ENCODE measurements around the gene MINDY4.

MINDY4 gene

GRCh38 chr7:30899066-30899465 is 127.8 kb downstream of the MINDY4 start:
- H3K4me1 ChIP-seq (ENCODE audit: control insufficient read depth in 2 of 2, insufficient read depth in 2 of 2, low read length in 2 of 2) = peaks cover 0 to 7% of the 10 kb centered on the region in 2 donors
- no peak overlapping the region for H3K9ac ChIP-seq (ENCODE audit: low read depth in 1 of 2, low read length in 2 of 2)
- H3K9me3 ChIP-seq (ENCODE audit: control insufficient read depth in 2 of 2, low read length in 2 of 2) = no peaks in the 10 kb centered on the region
- H3K27ac ChIP-seq (ENCODE audit: low read depth in 2 of 2, low read length in 2 of 2) = no peak overlapping the region
- no peaks in the 10 kb centered on the region for H3K27me3 ChIP-seq (ENCODE audit: control insufficient read depth in 2 of 2, insufficient read depth in 2 of 2, low read length in 2 of 2)
- H3K4me3 ChIP-seq (ENCODE audit: low read length in 2 of 2) = no peak overlapping the region
- H3K36me3 ChIP-seq (ENCODE audit: control insufficient read depth in 2 of 2, insufficient read depth in 2 of 2, low read length in 2 of 2) = no peaks in the 10 kb centered on the region

GRCh38 chr7:30899630-30900029 is 128.4 kb downstream of the MINDY4 start:
- Histone ChIP-seq H3K4me3 (ENCODE audit: low read length in 2 of 2) (no peak overlapping the region), H3K9ac (ENCODE audit: low read depth in 1 of 2, low read length in 2 of 2) (no peak overlapping the region), H3K27ac (ENCODE audit: low read depth in 2 of 2, low read length in 2 of 2) (no peak overlapping the region), H3K4me1 (ENCODE audit: control insufficient read depth in 2 of 2, insufficient read depth in 2 of 2, low read length in 2 of 2) (peaks cover 2 to 11% of the 10 kb centered on the region in 2 donors), H3K36me3 (ENCODE audit: control insufficient read depth in 2 of 2, insufficient read depth in 2 of 2, low read length in 2 of 2) (no peaks in the 10 kb centered on the region), H3K27me3 (ENCODE audit: control insufficient read depth in 2 of 2, insufficient read depth in 2 of 2, low read length in 2 of 2) (no peaks in the 10 kb centered on the region), H3K9me3 (ENCODE audit: control insufficient read depth in 2 of 2, low read length in 2 of 2) (no peaks in the 10 kb centered on the region)

- Histone ChIP-seq H3K27ac (ENCODE audit: low read depth in 2 of 2, low read length in 2 of 2) (no peak overlapping the region), H3K9ac (ENCODE audit: low read depth in 1 of 2, low read length in 2 of 2) (no peak overlapping the region), H3K4me1 (ENCODE audit: control insufficient read depth in 2 of 2, insufficient read depth in 2 of 2, low read length in 2 of 2) (peaks cover 4 to 15% of the 10 kb centered on the region in 2 donors), H3K27me3 (ENCODE audit: control insufficient read depth in 2 of 2, insufficient read depth in 2 of 2, low read length in 2 of 2) (no peaks in the 10 kb centered on the region), H3K4me3 (ENCODE audit: low read length in 2 of 2) (no peak overlapping the region), H3K36me3 (ENCODE audit: control insufficient read depth in 2 of 2, insufficient read depth in 2 of 2, low read length in 2 of 2) (no peaks in the 10 kb centered on the region), H3K9me3 (ENCODE audit: control insufficient read depth in 2 of 2, low read length in 2 of 2) (no peaks in the 10 kb centered on the region)
These were observed 128.8 kb downstream of the MINDY4 start for GRCh38 chr7:30900053-30900452.

GRCh38 chr7:30900803-30901362 is 129.7 kb downstream of the MINDY4 start:
- H3K9me3 ChIP-seq (ENCODE audit: control insufficient read depth in 2 of 2, low read length in 2 of 2) = no peaks in the 10 kb centered on the region
- H3K27ac ChIP-seq (ENCODE audit: low read depth in 2 of 2, low read length in 2 of 2) = no peak overlapping the region
- no peak overlapping the region for H3K9ac ChIP-seq (ENCODE audit: low read depth in 1 of 2, low read length in 2 of 2)
- no peaks in the 10 kb centered on the region for H3K27me3 ChIP-seq (ENCODE audit: control insufficient read depth in 2 of 2, insufficient read depth in 2 of 2, low read length in 2 of 2)
- peaks cover 9 to 21% of the 10 kb centered on the region in 2 donors for H3K4me1 ChIP-seq (ENCODE audit: control insufficient read depth in 2 of 2, insufficient read depth in 2 of 2, low read length in 2 of 2)
- H3K4me3 ChIP-seq (ENCODE audit: low read length in 2 of 2) = no peak overlapping the region
- no peaks in the 10 kb centered on the region for H3K36me3 ChIP-seq (ENCODE audit: control insufficient read depth in 2 of 2, insufficient read depth in 2 of 2, low read length in 2 of 2)

- H3K4me3 ChIP-seq (ENCODE audit: low read length in 2 of 2) = no peak overlapping the region
- H3K9me3 ChIP-seq (ENCODE audit: control insufficient read depth in 2 of 2, low read length in 2 of 2) = no peaks in the 10 kb centered on the region
- no peak overlapping the region for H3K9ac ChIP-seq (ENCODE audit: low read depth in 1 of 2, low read length in 2 of 2)
- H3K27me3 ChIP-seq (ENCODE audit: control insufficient read depth in 2 of 2, insufficient read depth in 2 of 2, low read length in 2 of 2) = no peaks in the 10 kb centered on the region
- peaks cover 15 to 25% of the 10 kb centered on the region in 2 donors for H3K4me1 ChIP-seq (ENCODE audit: control insufficient read depth in 2 of 2, insufficient read depth in 2 of 2, low read length in 2 of 2)
- H3K27ac ChIP-seq (ENCODE audit: low read depth in 2 of 2, low read length in 2 of 2) = no peak overlapping the region
- no peaks in the 10 kb centered on the region for H3K36me3 ChIP-seq (ENCODE audit: control insufficient read depth in 2 of 2, insufficient read depth in 2 of 2, low read length in 2 of 2)
These were observed 130.6 kb downstream of the MINDY4 start for GRCh38 chr7:30901856-30902255.

GRCh38 chr7:30902466-30902865 is 131.2 kb downstream of the MINDY4 start:
- H3K4me1 ChIP-seq (ENCODE audit: control insufficient read depth in 2 of 2, insufficient read depth in 2 of 2, low read length in 2 of 2) = peaks cover 15 to 20% of the 10 kb centered on the region in 2 donors
- no peak overlapping the region for H3K4me3 ChIP-seq (ENCODE audit: low read length in 2 of 2)
- H3K36me3 ChIP-seq (ENCODE audit: control insufficient read depth in 2 of 2, insufficient read depth in 2 of 2, low read length in 2 of 2) = no peaks in the 10 kb centered on the region
- H3K9me3 ChIP-seq (ENCODE audit: control insufficient read depth in 2 of 2, low read length in 2 of 2) = no peaks in the 10 kb centered on the region
- H3K27me3 ChIP-seq (ENCODE audit: control insufficient read depth in 2 of 2, insufficient read depth in 2 of 2, low read length in 2 of 2) = no peaks in the 10 kb centered on the region
- no peak overlapping the region for H3K27ac ChIP-seq (ENCODE audit: low read depth in 2 of 2, low read length in 2 of 2)
- H3K9ac ChIP-seq (ENCODE audit: low read depth in 1 of 2, low read length in 2 of 2) = no peak overlapping the region

- no peaks in the 10 kb centered on the region for H3K36me3 ChIP-seq (ENCODE audit: control insufficient read depth in 2 of 2, insufficient read depth in 2 of 2, low read length in 2 of 2)
- H3K9me3 ChIP-seq (ENCODE audit: control insufficient read depth in 2 of 2, low read length in 2 of 2) = no peaks in the 10 kb centered on the region
- no peak overlapping the region for H3K4me3 ChIP-seq (ENCODE audit: low read length in 2 of 2)
- peaks cover 15 to 20% of the 10 kb centered on the region in 2 donors for H3K4me1 ChIP-seq (ENCODE audit: control insufficient read depth in 2 of 2, insufficient read depth in 2 of 2, low read length in 2 of 2)
- no peaks in the 10 kb centered on the region for H3K27me3 ChIP-seq (ENCODE audit: control insufficient read depth in 2 of 2, insufficient read depth in 2 of 2, low read length in 2 of 2)
- H3K9ac ChIP-seq (ENCODE audit: low read depth in 1 of 2, low read length in 2 of 2) = no peak overlapping the region
- H3K27ac ChIP-seq (ENCODE audit: low read depth in 2 of 2, low read length in 2 of 2) = no peak overlapping the region
These were observed 131.9 kb downstream of the MINDY4 start for GRCh38 chr7:30903146-30903545.

- Histone ChIP-seq H3K9me3 (ENCODE audit: control insufficient read depth in 2 of 2, low read length in 2 of 2) (no peaks in the 10 kb centered on the region), H3K36me3 (ENCODE audit: control insufficient read depth in 2 of 2, insufficient read depth in 2 of 2, low read length in 2 of 2) (no peaks in the 10 kb centered on the region), H3K9ac (ENCODE audit: low read depth in 1 of 2, low read length in 2 of 2) (no peak overlapping the region), H3K27me3 (ENCODE audit: control insufficient read depth in 2 of 2, insufficient read depth in 2 of 2, low read length in 2 of 2) (no peaks in the 10 kb centered on the region), H3K27ac (ENCODE audit: low read depth in 2 of 2, low read length in 2 of 2) (no peak overlapping the region), H3K4me3 (ENCODE audit: low read length in 2 of 2) (no peak overlapping the region), H3K4me1 (ENCODE audit: control insufficient read depth in 2 of 2, insufficient read depth in 2 of 2, low read length in 2 of 2) (peaks cover 15 to 20% of the 10 kb centered on the region in 2 donors)
These were observed 133.3 kb downstream of the MINDY4 start for GRCh38 chr7:30904561-30904960.

- no peaks in the 10 kb centered on the region for H3K9me3 ChIP-seq (ENCODE audit: control insufficient read depth in 2 of 2, low read length in 2 of 2)
- H3K36me3 ChIP-seq (ENCODE audit: control insufficient read depth in 2 of 2, insufficient read depth in 2 of 2, low read length in 2 of 2) = no peaks in the 10 kb centered on the region
- no peak overlapping the region for H3K4me3 ChIP-seq (ENCODE audit: low read length in 2 of 2)
- H3K9ac ChIP-seq (ENCODE audit: low read depth in 1 of 2, low read length in 2 of 2) = no peak overlapping the region
- H3K27me3 ChIP-seq (ENCODE audit: control insufficient read depth in 2 of 2, insufficient read depth in 2 of 2, low read length in 2 of 2) = no peaks in the 10 kb centered on the region
- H3K27ac ChIP-seq (ENCODE audit: low read depth in 2 of 2, low read length in 2 of 2) = peak overlapping the region; percentile 48 to 52
- peaks cover 15 to 23% of the 10 kb centered on the region in 2 donors for H3K4me1 ChIP-seq (ENCODE audit: control insufficient read depth in 2 of 2, insufficient read depth in 2 of 2, low read length in 2 of 2)
These were observed 134.1 kb downstream of the MINDY4 start for GRCh38 chr7:30905078-30906012.

- H3K36me3 ChIP-seq (ENCODE audit: control insufficient read depth in 2 of 2, insufficient read depth in 2 of 2, low read length in 2 of 2) = no peaks in the 10 kb centered on the region
- H3K9ac ChIP-seq (ENCODE audit: low read depth in 1 of 2, low read length in 2 of 2) = no peak overlapping the region
- H3K9me3 ChIP-seq (ENCODE audit: control insufficient read depth in 2 of 2, low read length in 2 of 2) = no peaks in the 10 kb centered on the region
- peaks cover 18 to 29% of the 10 kb centered on the region in 2 donors for H3K4me1 ChIP-seq (ENCODE audit: control insufficient read depth in 2 of 2, insufficient read depth in 2 of 2, low read length in 2 of 2)
- H3K27ac ChIP-seq (ENCODE audit: low read depth in 2 of 2, low read length in 2 of 2) = peak overlapping the region; percentile 48 to 52
- H3K4me3 ChIP-seq (ENCODE audit: low read length in 2 of 2) = no peak overlapping the region
- H3K27me3 ChIP-seq (ENCODE audit: control insufficient read depth in 2 of 2, insufficient read depth in 2 of 2, low read length in 2 of 2) = no peaks in the 10 kb centered on the region
These were observed 134.8 kb downstream of the MINDY4 start for GRCh38 chr7:30906014-30906413.

Measured in mucosa of rectum (tissue), 2 donors.